HepG2 (cell line): Measurements from ENCODE around the gene OBSL1. TPM values are rescaled to one million over a fixed set of nuclear protein-coding genes. Genes with fewer than 3 reads are reported as not detected.
A peak's percentile ranks its signal among the peaks of the same experiment; 100 is the strongest.

ENCODE experiments used
- CREB1 ChIP-seq, 2 experiments: fragments of 450-650 bp in 1 of 2; IDR thresholded peaks; 2 replicates each; pipeline ENCODE4 v1.6.1; 2016 to 2017; ENCODE audit warnings: control low read depth in 1 of 2, mild to moderate bottlenecking in 1 of 2, missing compliant biosample characterization in 1 of 2, missing genetic modification characterization in 1 of 2
- FOXM1 ChIP-seq: sonication (generic); formaldehyde crosslinking; IDR thresholded peaks from 2 replicates; pipeline ENCODE4 v1.5.0; 2020; ENCODE audit warnings: missing genetic modification reagents
- GFI1 ChIP-seq: sonication (generic); formaldehyde crosslinking; IDR thresholded peaks from 2 replicates; pipeline ENCODE4 v1.5.0; 2020; ENCODE audit warnings: missing genetic modification reagents, mild to moderate bottlenecking, borderline replicate concordance
- IRF2 ChIP-seq: IDR thresholded peaks from 2 replicates; pipeline ENCODE4 v1.6.1; 2018; ENCODE audit warnings: missing genetic modification reagents, missing compliant biosample characterization
- MED8 ChIP-seq: sonication (generic); formaldehyde crosslinking; IDR thresholded peaks from 2 replicates; pipeline ENCODE4 v1.8.1; 2023; ENCODE audit warnings: mild to moderate bottlenecking, missing genetic modification reagents; ENCODE audit not compliant: insufficient replicate concordance
- MEIS1 ChIP-seq: sonication (generic); formaldehyde crosslinking; IDR thresholded peaks from 2 replicates; pipeline ENCODE4 v1.9.0; 2021; ENCODE audit warnings: mild to moderate bottlenecking, missing genetic modification reagents, moderate library complexity, borderline replicate concordance
- NKX3-1 ChIP-seq: sonication (generic); formaldehyde crosslinking; IDR thresholded peaks from 2 replicates; pipeline ENCODE4 v1.5.0; 2020; ENCODE audit warnings: missing genetic modification reagents
- PHF20 ChIP-seq: sonication (generic); formaldehyde crosslinking; IDR thresholded peaks from 2 replicates; pipeline ENCODE4 v1.5.0; 2020; ENCODE audit warnings: mild to moderate bottlenecking, missing genetic modification reagents
- SOX5 ChIP-seq: IDR thresholded peaks from 2 replicates; pipeline ENCODE4 v1.6.1; 2016; ENCODE audit warnings: borderline replicate concordance
- SP5 ChIP-seq: IDR thresholded peaks from 2 replicates; pipeline ENCODE4 v1.6.1; 2016; ENCODE audit warnings: low read depth, borderline replicate concordance
- ZMYM4 ChIP-seq: sonication (generic); formaldehyde crosslinking; IDR thresholded peaks from 2 replicates; pipeline ENCODE4 v1.8.1; 2023; ENCODE audit warnings: mild to moderate bottlenecking, missing genetic modification reagents
- ZNF138 ChIP-seq: sonication (generic); formaldehyde crosslinking; IDR thresholded peaks from 2 replicates; pipeline ENCODE4 v1.5.0; 2020; ENCODE audit warnings: mild to moderate bottlenecking, low read depth, missing genetic modification reagents
- polyA plus RNA-seq, 8 experiments: library from polyadenylated mRNA; depleted of rRNA in 3 of 8; stranded (reverse) in 7 of 8; unstranded in 1 of 8; fragments of >200 nt; fragmentation: Illumina TruSeq in 4 of 8; extraction: Trizol in 4 of 8; gene quantifications; 2 replicates each; pipeline versions ENCODE4 v1.2.1 to v1.2.3, GENCODE V29; 2011 to 2016; ENCODE audit warnings: low read depth in 4 of 8, missing spikeins in 1 of 8, mixed read lengths in 1 of 8; ENCODE audit not compliant: insufficient read depth in 1 of 8
- total RNA-seq, 5 experiments: library from RNA; depleted of rRNA; stranded (reverse); fragments of >200 nt; fragmentation: Illumina TruSeq; extraction: Trizol; gene quantifications; 2 replicates each; pipeline ENCODE4 v1.2.3, GENCODE V29; 2016; ENCODE audit warnings: low read depth in 1 of 5
- TF ChIP-seq, protein P1 (sequence below): sonication (generic); formaldehyde crosslinking; IDR thresholded peaks from 2 replicates; pipeline ENCODE4 v1.8.1; 2023; ENCODE audit warnings: mild to moderate bottlenecking, inconsistent platforms, moderate library complexity, missing genetic modification reagents, borderline replicate concordance
- TF ChIP-seq, protein P2 (sequence below): sonication (generic); formaldehyde crosslinking; IDR thresholded peaks from 2 replicates; pipeline ENCODE4 v1.8.1; 2023; ENCODE audit warnings: mild to moderate bottlenecking, missing genetic modification reagents, borderline replicate concordance
- TF ChIP-seq, protein P3 (sequence below): sonication (generic); formaldehyde crosslinking; IDR thresholded peaks from 2 replicates; pipeline ENCODE4 v1.8.0; 2022; ENCODE audit warnings: mild to moderate bottlenecking, missing genetic modification reagents, borderline replicate concordance
- TF ChIP-seq, protein P4 (sequence below): sonication (generic); formaldehyde crosslinking; conservative IDR thresholded peaks from 2 replicates; pipeline ENCODE4 v1.8.0; 2022; ENCODE audit warnings: mild to moderate bottlenecking, moderate library complexity, missing genetic modification reagents
- TF ChIP-seq, protein P5 (sequence below): sonication (generic); formaldehyde crosslinking; IDR thresholded peaks from 2 replicates; pipeline ENCODE4 v1.8.0; 2022; ENCODE audit warnings: mild to moderate bottlenecking, missing genetic modification reagents, moderate library complexity
- TF ChIP-seq, protein P6 (sequence below): sonication (generic); formaldehyde crosslinking; IDR thresholded peaks from 2 replicates; pipeline ENCODE4 v1.4.0; 2020; ENCODE audit warnings: mild to moderate bottlenecking, missing genetic modification reagents

OBSL1 gene
- total and polyA plus RNA-seq, 2 of the 13 experiments (the other 11 are each of a cell fraction or from before 2014, with no cell fraction given), result 86.7 to 218 TPM

DNA sequence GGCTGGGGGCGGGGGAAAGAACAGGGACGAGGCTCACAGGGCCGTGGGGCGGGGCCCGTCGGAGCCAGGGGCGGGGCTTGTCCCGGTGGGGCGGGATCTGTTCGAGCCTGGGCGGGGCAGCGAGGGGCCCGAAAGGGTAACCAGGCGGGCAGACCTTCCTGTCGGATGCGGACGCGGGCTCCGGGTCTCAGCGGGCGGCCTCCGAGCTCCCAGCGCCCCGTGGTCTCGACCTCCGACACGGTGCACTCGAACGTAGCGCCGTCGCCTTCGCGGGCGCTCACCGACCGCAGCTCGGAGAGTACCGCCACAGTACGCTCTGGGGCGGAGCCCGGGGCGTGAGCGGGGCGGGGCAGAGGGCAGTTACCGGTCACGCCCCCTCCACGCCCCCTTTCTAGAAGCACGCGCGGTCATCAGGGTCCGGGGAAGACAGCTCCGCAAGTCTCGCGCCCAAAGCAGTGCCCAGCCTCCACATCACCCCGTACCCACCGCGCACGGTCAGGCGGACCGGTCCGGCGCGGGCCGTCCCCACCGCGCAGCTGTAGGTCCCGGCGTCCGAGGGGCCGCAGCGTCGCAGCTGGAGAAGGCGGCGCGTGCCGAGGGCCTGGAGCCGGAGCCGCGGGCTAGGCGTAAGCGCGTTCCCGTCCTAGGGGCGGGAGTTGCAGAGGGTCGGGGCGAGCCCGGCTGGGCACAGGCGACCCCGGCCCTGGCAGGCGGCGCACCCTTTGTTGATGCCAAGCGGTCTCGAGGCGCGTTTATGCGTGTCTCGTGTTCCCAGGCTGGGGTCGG is 18.8 kb downstream of the OBSL1 start (continued):
- TF ChIP-seq, protein P1, sequence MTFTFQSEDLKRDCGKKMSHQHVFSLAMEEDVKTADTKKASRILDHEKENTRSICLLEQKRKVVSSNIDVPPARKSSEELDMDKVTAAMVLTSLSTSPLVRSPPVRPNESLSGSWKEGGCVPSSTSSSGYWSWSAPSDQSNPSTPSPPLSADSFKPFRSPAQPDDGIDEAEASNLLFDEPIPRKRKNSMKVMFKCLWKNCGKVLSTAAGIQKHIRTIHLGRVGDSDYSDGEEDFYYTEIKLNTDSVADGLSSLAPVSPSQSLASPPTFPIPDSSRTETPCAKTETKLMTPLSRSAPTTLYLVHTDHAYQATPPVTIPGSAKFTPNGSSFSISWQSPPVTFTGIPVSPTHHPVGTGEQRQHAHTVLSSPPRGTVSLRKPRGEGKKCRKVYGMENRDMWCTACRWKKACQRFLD (CRISPR knock-in tag), result peak; percentile 40; the same call in 1 of the 2 replicates
- TF ChIP-seq GFI1 (CRISPR knock-in tag) (no peak), FOXM1 (0 out of 2 replicates have a peak, but pooled peaks have one; percentile 9), SP5 (peak; percentile 94), PHF20 (CRISPR knock-in tag) (peak; percentile 57; the same call in 1 of the 2 replicates), MEIS1 (CRISPR knock-in tag) (peak; percentile 30; the same call in 1 of the 2 replicates), IRF2 (CRISPR knock-in tag) (no peak; the same call in 1 of the 2 replicates), ZMYM4 (CRISPR knock-in tag) (peak; percentile 74; the same call in 1 of the 2 replicates), NKX3-1 (0 out of 2 replicates have a peak, but pooled peaks have one; percentile 18), SOX5 (CRISPR knock-in tag) (peak; percentile 39; the same call in 1 of the 2 replicates), MED8 (CRISPR knock-in tag) (peak; percentile 51), ZNF138 (CRISPR knock-in tag) (peak; percentile 97), CREB1 (IDR thresholded peaks at IDR 0.05) (no peak; the same call in 1 of the 2 replicates), CREB1 (CRISPR knock-in tag; IDR thresholded peaks at IDR 0.05) (no peak)
- TF ChIP-seq, protein P2, sequence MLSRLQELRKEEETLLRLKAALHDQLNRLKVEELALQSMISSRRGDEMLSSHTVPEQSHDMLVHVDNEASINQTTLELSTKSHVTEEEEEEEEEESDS (CRISPR knock-in tag), result no peak
- TF ChIP-seq, protein P3, sequence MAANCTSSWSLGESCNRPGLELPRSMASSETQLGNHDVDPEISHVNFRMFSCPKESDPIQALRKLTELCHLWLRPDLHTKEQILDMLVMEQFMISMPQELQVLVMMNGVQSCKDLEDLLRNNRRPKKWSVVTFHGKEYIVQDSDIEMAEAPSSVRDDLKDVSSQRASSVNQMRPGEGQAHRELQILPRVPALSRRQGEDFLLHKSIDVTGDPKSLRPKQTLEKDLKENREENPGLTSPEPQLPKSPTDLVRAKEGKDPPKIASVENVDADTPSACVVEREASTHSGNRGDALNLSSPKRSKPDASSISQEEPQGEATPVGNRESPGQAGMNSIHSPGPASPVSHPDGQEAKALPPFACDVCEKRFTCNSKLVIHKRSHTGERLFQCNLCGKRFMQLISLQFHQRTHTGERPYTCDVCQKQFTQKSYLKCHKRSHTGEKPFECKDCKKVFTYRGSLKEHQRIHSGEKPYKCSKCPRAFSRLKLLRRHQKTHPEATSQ (CRISPR knock-in tag), result no peak
- TF ChIP-seq, protein P4, sequence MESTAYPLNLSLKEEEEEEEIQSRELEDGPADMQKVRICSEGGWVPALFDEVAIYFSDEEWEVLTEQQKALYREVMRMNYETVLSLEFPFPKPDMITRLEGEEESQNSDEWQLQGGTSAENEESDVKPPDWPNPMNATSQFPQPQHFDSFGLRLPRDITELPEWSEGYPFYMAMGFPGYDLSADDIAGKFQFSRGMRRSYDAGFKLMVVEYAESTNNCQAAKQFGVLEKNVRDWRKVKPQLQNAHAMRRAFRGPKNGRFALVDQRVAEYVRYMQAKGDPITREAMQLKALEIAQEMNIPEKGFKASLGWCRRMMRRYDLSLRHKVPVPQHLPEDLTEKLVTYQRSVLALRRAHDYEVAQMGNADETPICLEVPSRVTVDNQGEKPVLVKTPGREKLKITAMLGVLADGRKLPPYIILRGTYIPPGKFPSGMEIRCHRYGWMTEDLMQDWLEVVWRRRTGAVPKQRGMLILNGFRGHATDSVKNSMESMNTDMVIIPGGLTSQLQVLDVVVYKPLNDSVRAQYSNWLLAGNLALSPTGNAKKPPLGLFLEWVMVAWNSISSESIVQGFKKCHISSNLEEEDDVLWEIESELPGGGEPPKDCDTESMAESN (CRISPR knock-in tag), result peak; percentile 92
- TF ChIP-seq, protein P5, sequence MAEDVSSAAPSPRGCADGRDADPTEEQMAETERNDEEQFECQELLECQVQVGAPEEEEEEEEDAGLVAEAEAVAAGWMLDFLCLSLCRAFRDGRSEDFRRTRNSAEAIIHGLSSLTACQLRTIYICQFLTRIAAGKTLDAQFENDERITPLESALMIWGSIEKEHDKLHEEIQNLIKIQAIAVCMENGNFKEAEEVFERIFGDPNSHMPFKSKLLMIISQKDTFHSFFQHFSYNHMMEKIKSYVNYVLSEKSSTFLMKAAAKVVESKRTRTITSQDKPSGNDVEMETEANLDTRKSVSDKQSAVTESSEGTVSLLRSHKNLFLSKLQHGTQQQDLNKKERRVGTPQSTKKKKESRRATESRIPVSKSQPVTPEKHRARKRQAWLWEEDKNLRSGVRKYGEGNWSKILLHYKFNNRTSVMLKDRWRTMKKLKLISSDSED, result peak; percentile 88; the same call in 1 of the 2 replicates
- TF ChIP-seq, protein P6, sequence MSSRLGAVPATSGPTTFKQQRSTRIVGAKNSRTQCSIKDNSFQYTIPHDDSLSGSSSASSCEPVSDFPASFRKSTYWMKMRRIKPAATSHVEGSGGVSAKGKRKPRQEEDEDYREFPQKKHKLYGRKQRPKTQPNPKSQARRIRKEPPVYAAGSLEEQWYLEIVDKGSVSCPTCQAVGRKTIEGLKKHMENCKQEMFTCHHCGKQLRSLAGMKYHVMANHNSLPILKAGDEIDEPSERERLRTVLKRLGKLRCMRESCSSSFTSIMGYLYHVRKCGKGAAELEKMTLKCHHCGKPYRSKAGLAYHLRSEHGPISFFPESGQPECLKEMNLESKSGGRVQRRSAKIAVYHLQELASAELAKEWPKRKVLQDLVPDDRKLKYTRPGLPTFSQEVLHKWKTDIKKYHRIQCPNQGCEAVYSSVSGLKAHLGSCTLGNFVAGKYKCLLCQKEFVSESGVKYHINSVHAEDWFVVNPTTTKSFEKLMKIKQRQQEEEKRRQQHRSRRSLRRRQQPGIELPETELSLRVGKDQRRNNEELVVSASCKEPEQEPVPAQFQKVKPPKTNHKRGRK (CRISPR knock-in tag), result no peak
